Right atrium auricular region (tissue), 2 donors: ENCODE measurements around the gene C1D. TPM values are rescaled to one million over a fixed set of nuclear protein-coding genes. Genes with fewer than 3 reads are reported as not detected.

Experiments
- DNase-seq: peaks from one replicate; pipeline ENCODE4 v3.0.0-alpha.2; 2019; ENCODE audit warnings: low spot score
- H3K27ac ChIP-seq, 2 donors: fragments of 200-600 bp; sonication (generic); 1 replicate in 1 of 2; 2 replicates in 1 of 2; pipeline ENCODE4 v1.5.1; 2016 to 2019
- H3K27me3 ChIP-seq, 2 donors: fragments of 200-600 bp; sonication (generic); one replicate each; pipeline versions ENCODE4 v1.5.1 to v1.6.0; 2017 to 2019
- H3K36me3 ChIP-seq: fragments of 200-600 bp; sonication (generic); one replicate; pipeline ENCODE4 v1.5.1; 2016
- H3K4me1 ChIP-seq, 2 donors: fragments of 200-600 bp; sonication (generic); one replicate each; pipeline versions ENCODE4 v1.5.1 to v1.6.0; 2017 to 2019
- H3K4me3 ChIP-seq, 2 donors: fragments of 200-600 bp; sonication (generic); 1 replicate in 1 of 2; 2 replicates in 1 of 2; pipeline ENCODE4 v1.5.1; 2017 to 2019; ENCODE audit warnings: mild to moderate bottlenecking in 1 of 2, moderate library complexity in 1 of 2
- H3K9me3 ChIP-seq, 2 donors: fragments of 200-600 bp; sonication (generic); one replicate each; pipeline ENCODE4 v1.5.1; 2019
- total RNA-seq, 2 donors: library from RNA; depleted of rRNA; stranded (reverse); fragments of >200 nt; gene quantifications; one replicate each; pipeline ENCODE4 v1.1.0, GENCODE V29; 2016
- TF ChIP-seq, protein P1 (sequence below), 2 donors: fragments of 200-600 bp; sonication (generic); IDR thresholded peaks; one replicate each; pipeline ENCODE4 v1.5.1; 2019; ENCODE audit warnings: antibody characterized with exemption in 2 of 2

The C1D gene, protein sequence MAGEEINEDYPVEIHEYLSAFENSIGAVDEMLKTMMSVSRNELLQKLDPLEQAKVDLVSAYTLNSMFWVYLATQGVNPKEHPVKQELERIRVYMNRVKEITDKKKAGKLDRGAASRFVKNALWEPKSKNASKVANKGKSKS
- 10 to 100 TPM; 29.2 to 31.1 TPM for total RNA-seq

DNA sequence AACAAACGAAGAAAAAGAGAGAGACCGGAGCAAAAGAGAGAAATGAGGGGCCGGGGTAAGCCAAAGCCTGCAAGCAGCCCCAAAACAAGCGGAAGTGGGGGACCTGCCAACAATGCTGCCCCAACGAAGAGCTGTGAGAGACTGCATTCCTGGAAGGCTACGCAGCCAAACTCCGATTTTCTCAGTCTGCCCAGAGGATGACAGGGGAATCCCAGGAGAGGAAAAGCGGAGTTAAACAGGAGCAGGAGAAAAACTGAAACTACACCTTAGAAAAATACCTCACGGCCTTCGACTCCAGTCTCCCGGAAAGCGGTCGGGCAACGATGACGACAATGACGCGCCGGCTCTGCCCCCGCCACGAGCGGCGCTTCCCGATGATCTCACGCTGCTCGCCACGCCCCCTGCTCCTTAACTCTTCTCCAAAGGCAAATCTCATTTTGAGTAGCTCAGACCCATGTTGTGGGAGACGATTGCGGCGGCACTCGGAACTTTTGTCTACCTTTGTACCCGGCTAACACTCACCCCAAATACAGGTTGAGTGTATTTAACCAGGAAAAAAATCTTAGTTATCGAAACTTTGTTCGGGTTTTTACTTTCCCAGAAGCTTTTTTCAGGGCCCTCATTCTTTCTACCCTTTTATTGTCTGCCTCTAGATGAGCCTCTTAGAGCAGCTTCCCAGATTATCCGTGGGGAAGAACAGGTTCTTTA lies at the start of gene C1D:
TSS of gene C1D (minus strand) at position 325 of the 708 bp plus-strand sequence. CDS start 15,694 bp downstream, outside the sequence.
- no peaks in the 10 kb centered on the region for H3K36me3 ChIP-seq
- H3K9me3 ChIP-seq, result no peaks in the 10 kb centered on the region
- peak within 1 kb of the TSS; percentile 68 to 82 for H3K4me3 ChIP-seq
- H3K4me1 ChIP-seq, result peaks cover 0 to 40% of the 10 kb centered on the region in 2 donors
- no peaks in the 10 kb centered on the region for H3K27me3 ChIP-seq
- peak; percentile 95 for DNase-seq
- H3K27ac ChIP-seq, result peak within 1 kb of the TSS; percentile 81 to 84
- TF ChIP-seq, protein P1, sequence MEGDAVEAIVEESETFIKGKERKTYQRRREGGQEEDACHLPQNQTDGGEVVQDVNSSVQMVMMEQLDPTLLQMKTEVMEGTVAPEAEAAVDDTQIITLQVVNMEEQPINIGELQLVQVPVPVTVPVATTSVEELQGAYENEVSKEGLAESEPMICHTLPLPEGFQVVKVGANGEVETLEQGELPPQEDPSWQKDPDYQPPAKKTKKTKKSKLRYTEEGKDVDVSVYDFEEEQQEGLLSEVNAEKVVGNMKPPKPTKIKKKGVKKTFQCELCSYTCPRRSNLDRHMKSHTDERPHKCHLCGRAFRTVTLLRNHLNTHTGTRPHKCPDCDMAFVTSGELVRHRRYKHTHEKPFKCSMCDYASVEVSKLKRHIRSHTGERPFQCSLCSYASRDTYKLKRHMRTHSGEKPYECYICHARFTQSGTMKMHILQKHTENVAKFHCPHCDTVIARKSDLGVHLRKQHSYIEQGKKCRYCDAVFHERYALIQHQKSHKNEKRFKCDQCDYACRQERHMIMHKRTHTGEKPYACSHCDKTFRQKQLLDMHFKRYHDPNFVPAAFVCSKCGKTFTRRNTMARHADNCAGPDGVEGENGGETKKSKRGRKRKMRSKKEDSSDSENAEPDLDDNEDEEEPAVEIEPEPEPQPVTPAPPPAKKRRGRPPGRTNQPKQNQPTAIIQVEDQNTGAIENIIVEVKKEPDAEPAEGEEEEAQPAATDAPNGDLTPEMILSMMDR (IDR thresholded peaks at IDR 0.05), result peak in 1 of 2 donors; percentile 17

DNA sequence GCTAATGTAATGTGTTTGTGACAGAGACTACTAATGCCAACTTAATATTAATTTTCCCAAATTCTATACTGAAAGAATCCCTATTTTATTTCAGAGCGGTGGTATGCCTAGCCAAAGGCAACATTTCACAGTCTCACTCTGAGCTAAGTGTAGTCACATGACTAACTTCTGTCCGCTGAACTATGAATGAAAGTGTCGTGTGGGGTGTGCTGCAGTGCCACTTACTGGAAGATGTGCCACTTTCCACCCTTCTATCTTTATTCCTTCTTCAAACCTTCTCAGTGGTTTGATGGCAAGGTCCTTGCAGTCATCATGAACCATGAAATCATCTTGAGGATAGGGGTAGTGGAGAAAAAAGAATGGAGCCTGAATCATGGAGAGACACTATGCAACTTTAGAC lies 47.3 kb upstream of the C1D start:
- H3K9me3 ChIP-seq, result no peaks in the 10 kb centered on the region
- TF ChIP-seq, protein P1 (IDR thresholded peaks at IDR 0.05), result no peak
- no peaks in the 10 kb centered on the region for H3K4me1 ChIP-seq
- no peak overlapping the region for H3K4me3 ChIP-seq
- no peaks in the 10 kb centered on the region for H3K36me3 ChIP-seq
- no peak for DNase-seq
- no peaks in the 10 kb centered on the region for H3K27me3 ChIP-seq
- H3K27ac ChIP-seq, result no peak overlapping the region

DNA sequence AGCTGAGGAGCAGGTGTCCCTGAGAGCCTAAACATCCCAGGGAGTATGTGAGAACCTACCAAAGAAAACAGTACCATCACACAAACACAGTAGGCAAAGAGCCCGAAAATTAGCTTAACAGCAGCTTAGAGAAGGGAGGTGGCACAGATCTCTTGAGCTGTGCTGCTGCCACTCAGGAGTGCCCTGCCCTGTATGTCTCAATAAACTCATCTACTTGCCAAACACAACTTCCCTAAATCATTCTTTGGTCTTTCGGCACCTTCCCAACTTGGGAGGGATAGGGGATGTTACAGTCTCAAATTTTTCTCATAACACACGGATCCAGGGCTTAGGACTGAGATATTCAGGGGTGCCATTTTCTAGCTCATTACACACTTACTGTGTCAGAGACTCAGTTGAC lies 45.3 kb upstream of the C1D start:
- DNase-seq, result no peak
- Histone ChIP-seq H3K27ac (no peak overlapping the region), H3K9me3 (no peaks in the 10 kb centered on the region), H3K27me3 (no peaks in the 10 kb centered on the region), H3K4me1 (no peaks in the 10 kb centered on the region), H3K4me3 (no peak overlapping the region), H3K36me3 (no peaks in the 10 kb centered on the region)
- TF ChIP-seq, protein P1 (IDR thresholded peaks at IDR 0.05), result no peak

DNA sequence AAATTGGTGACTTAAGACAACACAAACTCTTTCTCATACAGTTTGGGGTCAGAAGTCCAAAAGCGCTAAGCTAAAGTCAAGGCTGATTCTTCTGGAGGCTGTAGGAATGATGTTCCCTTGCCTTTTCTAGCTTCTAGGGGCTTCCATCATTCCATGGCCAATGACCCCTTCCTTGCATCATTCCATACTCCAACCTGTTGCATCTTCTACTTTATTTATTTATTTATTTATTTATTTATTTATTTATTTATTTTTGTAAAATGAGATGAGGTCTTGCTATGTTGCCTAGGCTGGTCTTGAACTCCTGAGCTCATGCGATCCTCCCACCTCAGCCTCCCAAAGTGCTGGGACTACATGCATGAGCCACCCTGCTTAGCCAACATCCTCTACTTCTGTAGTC lies 44.7 kb upstream of the C1D start:
- Histone ChIP-seq H3K9me3 (no peaks in the 10 kb centered on the region), H3K27ac (no peak overlapping the region), H3K36me3 (no peaks in the 10 kb centered on the region), H3K4me3 (no peak overlapping the region), H3K27me3 (no peaks in the 10 kb centered on the region), H3K4me1 (no peaks in the 10 kb centered on the region)
- DNase-seq, result no peak
- TF ChIP-seq, protein P1 (IDR thresholded peaks at IDR 0.05), result no peak

DNA sequence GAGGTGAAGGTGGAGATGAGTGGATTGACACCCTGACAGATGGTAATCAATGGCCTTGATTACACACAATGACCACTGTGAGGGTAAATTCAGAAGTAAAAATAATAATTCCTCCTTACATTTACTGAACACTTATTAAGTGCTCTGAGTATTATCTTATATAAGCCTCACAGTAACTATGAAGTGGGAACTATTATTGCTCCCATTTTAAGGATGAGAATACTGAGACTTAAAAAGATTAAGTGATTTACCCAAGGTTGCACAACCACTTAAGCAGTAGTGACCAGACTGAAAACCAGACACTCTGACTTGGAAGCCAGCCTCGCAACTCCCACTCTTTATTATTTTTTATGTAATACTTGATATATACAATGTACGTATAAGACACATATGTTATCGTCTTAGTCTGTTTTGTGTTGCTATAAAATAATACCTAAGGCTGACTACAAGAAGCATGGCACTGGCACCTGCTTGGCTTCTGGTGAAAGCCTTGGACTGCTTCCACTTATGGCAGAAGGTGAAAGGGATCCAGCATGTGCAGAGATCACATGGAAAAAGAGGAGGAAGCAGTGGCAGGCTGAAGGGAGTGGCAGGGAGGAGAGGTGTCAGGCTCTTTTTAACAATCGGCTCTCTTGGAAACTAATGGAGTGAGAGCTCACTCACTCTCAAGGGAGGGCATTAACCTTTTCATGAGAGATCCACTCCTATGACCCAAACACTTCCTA lies 41.5 kb upstream of the C1D start:
- TF ChIP-seq, protein P1 (IDR thresholded peaks at IDR 0.05), result no peak
- H3K4me3 ChIP-seq, result no peak overlapping the region

More for the DNA sequence above, 41.5 kb upstream of the C1D start:
- Histone ChIP-seq H3K36me3 (no peaks in the 10 kb centered on the region), H3K4me1 (no peaks in the 10 kb centered on the region), H3K27ac (no peak overlapping the region), H3K27me3 (no peaks in the 10 kb centered on the region), H3K9me3 (no peaks in the 10 kb centered on the region)
- DNase-seq, result no peak
